ENCODE measurements around the gene PDX1. TPM values are rescaled to one million over a fixed set of nuclear protein-coding genes. Genes with fewer than 3 reads are reported as not detected.

Gene PDX1
- total RNA-seq, 4 donors from 2014 or later, result not detected

DNA sequence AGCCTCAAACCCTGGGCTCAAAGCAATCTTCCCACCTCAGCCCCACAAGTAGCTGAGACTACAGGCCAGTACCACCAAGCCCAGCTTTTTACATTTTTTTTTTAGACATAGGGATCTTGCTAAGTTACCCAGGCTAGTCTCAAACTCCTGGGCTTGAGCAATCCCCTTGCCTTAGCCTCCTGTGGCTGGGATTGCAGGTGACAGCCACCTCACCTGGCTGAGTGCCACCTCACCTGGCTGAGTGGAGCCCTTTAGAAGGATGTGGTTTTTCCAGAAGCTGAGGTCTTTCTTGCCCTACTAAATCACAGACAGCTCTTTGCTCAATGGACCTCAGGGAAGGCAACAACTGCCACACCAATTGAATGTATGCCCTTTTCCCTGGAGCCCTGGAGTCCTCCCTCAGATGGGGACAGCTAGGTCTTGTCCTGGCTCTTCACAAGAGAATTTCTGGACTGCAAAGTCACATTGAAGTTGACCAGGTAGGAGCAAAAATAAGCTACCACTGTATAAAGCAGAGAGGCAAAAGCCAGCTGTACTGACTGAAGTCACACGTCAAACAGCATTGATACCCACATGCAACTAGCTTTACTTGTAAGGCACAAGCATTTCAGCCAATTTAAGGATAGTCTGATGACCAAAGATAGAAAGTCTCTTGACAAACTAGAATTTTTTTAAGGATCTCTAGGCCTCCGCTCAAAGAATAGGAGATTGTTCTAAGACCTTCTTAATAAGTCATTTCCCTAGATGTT lies 14.0 kb downstream of the PDX1 start:
- no peaks in the 10 kb centered on the region for H3K4me1 ChIP-seq
- H3K4me3 ChIP-seq, result no peak overlapping the region
- no peak overlapping the region for H3K27ac ChIP-seq
- H3K27me3 ChIP-seq, result peaks cover 0 to 11% of the 10 kb centered on the region in 2 donors
- no peak for DNase-seq
- H3K9me3 ChIP-seq, result no peaks in the 10 kb centered on the region
- TF ChIP-seq, protein P1, sequence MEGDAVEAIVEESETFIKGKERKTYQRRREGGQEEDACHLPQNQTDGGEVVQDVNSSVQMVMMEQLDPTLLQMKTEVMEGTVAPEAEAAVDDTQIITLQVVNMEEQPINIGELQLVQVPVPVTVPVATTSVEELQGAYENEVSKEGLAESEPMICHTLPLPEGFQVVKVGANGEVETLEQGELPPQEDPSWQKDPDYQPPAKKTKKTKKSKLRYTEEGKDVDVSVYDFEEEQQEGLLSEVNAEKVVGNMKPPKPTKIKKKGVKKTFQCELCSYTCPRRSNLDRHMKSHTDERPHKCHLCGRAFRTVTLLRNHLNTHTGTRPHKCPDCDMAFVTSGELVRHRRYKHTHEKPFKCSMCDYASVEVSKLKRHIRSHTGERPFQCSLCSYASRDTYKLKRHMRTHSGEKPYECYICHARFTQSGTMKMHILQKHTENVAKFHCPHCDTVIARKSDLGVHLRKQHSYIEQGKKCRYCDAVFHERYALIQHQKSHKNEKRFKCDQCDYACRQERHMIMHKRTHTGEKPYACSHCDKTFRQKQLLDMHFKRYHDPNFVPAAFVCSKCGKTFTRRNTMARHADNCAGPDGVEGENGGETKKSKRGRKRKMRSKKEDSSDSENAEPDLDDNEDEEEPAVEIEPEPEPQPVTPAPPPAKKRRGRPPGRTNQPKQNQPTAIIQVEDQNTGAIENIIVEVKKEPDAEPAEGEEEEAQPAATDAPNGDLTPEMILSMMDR (IDR thresholded peaks at IDR 0.05), result no peak
- TF ChIP-seq POLR2A (IDR thresholded peaks at IDR 0.05), result no peak
- no peaks in the 10 kb centered on the region for H3K36me3 ChIP-seq

- TF ChIP-seq, protein P1 (IDR thresholded peaks at IDR 0.05), result no peak
- no peak for TF ChIP-seq POLR2A (IDR thresholded peaks at IDR 0.05)
- H3K27me3 ChIP-seq, result no peaks in the 10 kb centered on the region
- no peaks in the 10 kb centered on the region for H3K36me3 ChIP-seq
- H3K4me1 ChIP-seq, result no peaks in the 10 kb centered on the region
- peaks cover 0 to 4% (median 0%) of the 10 kb centered on the region in 4 donors for H3K9me3 ChIP-seq
- DNase-seq, result no peak
- H3K4me3 ChIP-seq, result no peak overlapping the region
- H3K27ac ChIP-seq, result no peak overlapping the region
These were observed 23.2 kb downstream of the PDX1 start for GRCh38 chr13:27942972-27943371.

DNA sequence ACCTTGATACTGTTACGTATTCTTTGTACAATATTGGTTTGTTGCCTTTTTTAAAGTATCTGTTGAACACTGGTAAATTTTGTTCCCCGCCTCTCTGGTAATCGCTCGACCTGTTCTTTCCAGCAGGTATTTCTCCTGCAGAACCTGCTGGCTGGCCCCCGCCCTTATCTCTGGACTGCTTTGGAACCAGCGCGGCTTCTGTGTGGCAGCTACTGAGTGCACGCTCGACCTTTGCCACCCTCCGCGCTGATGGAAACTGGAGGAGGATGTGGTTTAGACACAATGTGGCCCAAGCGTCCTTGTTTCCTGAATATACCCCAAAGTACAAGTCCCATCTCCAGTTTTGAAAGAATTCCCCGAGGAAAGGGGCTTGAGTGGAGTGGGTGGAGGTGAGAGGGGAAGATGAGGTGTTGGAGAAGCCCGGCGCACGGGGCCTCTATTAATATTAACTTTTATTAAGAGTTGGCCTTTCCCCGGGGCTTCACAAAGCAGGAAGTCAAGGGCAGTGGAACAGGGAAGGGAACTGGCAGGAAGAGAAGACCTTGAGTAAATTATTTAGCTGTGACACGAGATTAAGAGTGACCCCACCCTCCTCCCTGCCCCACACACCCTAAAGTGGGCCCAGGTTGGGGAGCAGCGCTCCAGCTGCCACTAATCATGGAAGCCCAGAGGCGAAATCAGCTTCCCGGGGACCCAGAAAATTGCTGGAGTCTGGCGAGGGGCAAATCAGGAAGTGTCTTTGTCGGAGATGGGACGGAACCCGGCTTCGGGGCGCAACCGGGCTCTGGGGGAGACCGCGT lies 33.3 kb downstream of the PDX1 start:
- Histone ChIP-seq H3K4me1 (peaks cover 0 to 20% (median 7%) of the 10 kb centered on the region in 4 donors), H3K9me3 (no peaks in the 10 kb centered on the region), H3K27ac (peak overlapping the region in 3 of 4 donors; percentile 79 to 87 (median 86)), H3K4me3 (peak overlapping the region; percentile 32 to 59 (median 50)), H3K36me3 (no peaks in the 10 kb centered on the region), H3K27me3 (peaks cover 0 to 7% of the 10 kb centered on the region in 2 donors)
- TF ChIP-seq POLR2A (IDR thresholded peaks at IDR 0.05), result peak in 1 of 2 donors; percentile 44
- TF ChIP-seq, protein P1 (IDR thresholded peaks at IDR 0.05), result no peak
- DNase-seq, result peak in 2 of 3 donors; percentile 85 to 86

DNA sequence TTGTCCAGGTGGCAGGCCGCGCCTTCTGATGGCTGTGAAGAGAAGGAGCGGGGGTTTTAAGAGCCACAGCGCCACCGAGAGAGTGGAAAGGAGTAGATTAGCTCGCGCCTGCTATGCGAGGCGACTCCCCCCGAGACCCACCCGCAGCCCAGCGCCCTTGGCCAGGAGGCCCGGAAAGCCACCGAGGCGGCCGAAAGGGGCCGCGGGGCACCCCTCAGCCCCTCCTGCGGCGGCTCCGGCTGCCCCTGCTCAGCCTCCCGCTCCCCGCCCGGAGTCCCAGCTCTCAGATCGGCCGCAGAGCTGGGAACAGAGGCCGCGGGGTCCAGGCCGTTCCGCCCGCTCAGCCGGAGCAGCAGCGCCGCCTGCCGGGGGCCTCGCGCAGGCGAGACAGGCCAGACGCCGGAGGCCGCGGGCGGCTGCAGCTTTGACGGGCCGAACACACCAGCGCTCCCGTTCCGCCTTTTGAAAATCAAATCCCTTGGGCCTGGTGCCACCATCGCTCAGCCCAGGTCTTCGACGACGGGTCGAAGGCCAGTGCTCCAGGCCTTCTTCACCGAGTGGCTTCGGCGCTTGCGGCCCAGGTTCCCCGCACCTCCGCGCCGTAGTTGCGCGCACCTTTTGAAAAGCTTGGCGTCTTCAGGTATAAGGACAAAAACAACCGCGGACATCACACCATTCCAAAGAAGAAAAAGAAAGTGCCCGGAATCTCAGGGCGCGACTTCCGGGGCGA lies 34.0 kb downstream of the PDX1 start:
- H3K4me1 ChIP-seq, result peaks cover 0 to 21% (median 7%) of the 10 kb centered on the region in 4 donors
- H3K27ac ChIP-seq, result peak overlapping the region in 3 of 4 donors; percentile 79 to 87 (median 86)
- DNase-seq, result peak; percentile 37 to 94 (median 88)
- H3K36me3 ChIP-seq, result no peaks in the 10 kb centered on the region
- H3K9me3 ChIP-seq, result no peaks in the 10 kb centered on the region
- peaks cover 0 to 10% of the 10 kb centered on the region in 2 donors for H3K27me3 ChIP-seq
- peak in 1 of 2 donors; percentile 5 for TF ChIP-seq POLR2A (IDR thresholded peaks at IDR 0.05)
- TF ChIP-seq, protein P1 (IDR thresholded peaks at IDR 0.05), result peak; percentile 42 to 98 (median 90)
- H3K4me3 ChIP-seq, result peak overlapping the region; percentile 32 to 59 (median 50)

GRCh38 chr13:27954406-27954851 lies 34.6 kb downstream of the PDX1 start:
- peak in 1 of 3 donors; percentile 81 for DNase-seq

More at GRCh38 chr13:27954406-27954851, 34.6 kb downstream of the PDX1 start:
- Histone ChIP-seq H3K27me3 (peaks cover 4 to 13% of the 10 kb centered on the region in 2 donors), H3K27ac (peak overlapping the region in 3 of 4 donors; percentile 79 to 87 (median 86)), H3K4me1 (peaks cover 0 to 27% (median 7%) of the 10 kb centered on the region in 4 donors), H3K9me3 (no peaks in the 10 kb centered on the region), H3K4me3 (peak overlapping the region; percentile 32 to 59 (median 50)), H3K36me3 (no peaks in the 10 kb centered on the region)
- peak; percentile 13 to 19 for TF ChIP-seq POLR2A (IDR thresholded peaks at IDR 0.05)
- TF ChIP-seq, protein P1 (IDR thresholded peaks at IDR 0.05), result no peak
